ENCODE data around the gene IGF2BP3. TPM values are rescaled to one million over a fixed set of nuclear protein-coding genes. Genes with fewer than 3 reads are reported as not detected.

The IGF2BP3 gene
- total RNA-seq, 4 donors from 2014 or later = 45.8 TPM; not detected in 3

DNA sequence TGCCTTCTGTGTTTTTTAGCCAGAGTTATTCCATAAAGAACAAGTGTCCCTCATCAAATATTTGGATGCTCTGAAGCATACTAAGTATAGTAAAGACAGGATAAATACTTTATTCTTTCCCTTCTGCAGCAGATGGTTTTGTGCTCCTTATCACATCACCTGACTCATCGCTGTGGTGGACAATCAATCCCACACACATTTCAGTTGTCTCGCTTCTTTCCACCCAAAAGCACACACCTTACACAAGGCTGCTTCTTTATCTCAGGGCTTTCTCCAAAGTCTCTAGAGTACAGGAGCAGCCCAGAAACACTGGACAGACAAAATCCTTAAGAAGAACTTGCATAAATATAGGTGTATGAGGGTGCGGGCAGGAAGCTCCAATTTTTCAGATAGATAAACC, 43.4 kb downstream of the IGF2BP3 start:
- DNase-seq = no peak
- intact Hi-C loops (cut with DNase I; ENCODE audit: low total_unique reads) = no loop called here

DNA sequence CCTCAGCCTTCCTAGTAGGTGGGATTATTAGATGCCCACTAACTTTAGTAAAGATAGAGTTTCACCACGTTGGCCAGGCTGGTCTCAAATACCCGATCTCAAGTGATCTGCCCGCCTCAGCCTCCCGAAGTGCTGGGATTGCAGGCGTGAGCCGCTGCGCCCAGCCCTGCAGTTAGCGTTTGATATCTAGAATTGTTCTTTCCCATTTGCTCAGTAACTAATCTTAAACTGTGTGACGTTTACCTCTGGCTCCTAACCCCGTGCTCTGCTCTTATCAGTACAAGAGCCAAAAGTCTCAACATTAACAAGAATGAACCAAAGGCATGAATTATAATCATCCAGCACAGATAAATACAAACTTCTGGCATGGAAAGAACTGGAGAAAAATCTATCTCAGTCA, 47.4 kb downstream of the IGF2BP3 start:
- Histone ChIP-seq H3K27me3 (no peaks in the 10 kb centered on the region), H3K4me1 (no peaks in the 10 kb centered on the region), H3K4me3 (no peak overlapping the region), H3K27ac (no peak overlapping the region), H3K36me3 (no peaks in the 10 kb centered on the region), H3K9me3 (no peaks in the 10 kb centered on the region)
- DNase-seq = no peak
- TF ChIP-seq POLR2A (IDR thresholded peaks at IDR 0.05) = no peak
- TF ChIP-seq, protein P1, sequence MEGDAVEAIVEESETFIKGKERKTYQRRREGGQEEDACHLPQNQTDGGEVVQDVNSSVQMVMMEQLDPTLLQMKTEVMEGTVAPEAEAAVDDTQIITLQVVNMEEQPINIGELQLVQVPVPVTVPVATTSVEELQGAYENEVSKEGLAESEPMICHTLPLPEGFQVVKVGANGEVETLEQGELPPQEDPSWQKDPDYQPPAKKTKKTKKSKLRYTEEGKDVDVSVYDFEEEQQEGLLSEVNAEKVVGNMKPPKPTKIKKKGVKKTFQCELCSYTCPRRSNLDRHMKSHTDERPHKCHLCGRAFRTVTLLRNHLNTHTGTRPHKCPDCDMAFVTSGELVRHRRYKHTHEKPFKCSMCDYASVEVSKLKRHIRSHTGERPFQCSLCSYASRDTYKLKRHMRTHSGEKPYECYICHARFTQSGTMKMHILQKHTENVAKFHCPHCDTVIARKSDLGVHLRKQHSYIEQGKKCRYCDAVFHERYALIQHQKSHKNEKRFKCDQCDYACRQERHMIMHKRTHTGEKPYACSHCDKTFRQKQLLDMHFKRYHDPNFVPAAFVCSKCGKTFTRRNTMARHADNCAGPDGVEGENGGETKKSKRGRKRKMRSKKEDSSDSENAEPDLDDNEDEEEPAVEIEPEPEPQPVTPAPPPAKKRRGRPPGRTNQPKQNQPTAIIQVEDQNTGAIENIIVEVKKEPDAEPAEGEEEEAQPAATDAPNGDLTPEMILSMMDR (IDR thresholded peaks at IDR 0.05) = no peak
- intact Hi-C loops (cut with DNase I; ENCODE audit: low total_unique reads) = no loop called here

More for the DNA sequence above, 43.4 kb downstream of the IGF2BP3 start:
- H3K4me1 ChIP-seq = no peaks in the 10 kb centered on the region
- TF ChIP-seq POLR2A (IDR thresholded peaks at IDR 0.05) = no peak
- TF ChIP-seq, protein P1 (IDR thresholded peaks at IDR 0.05) = no peak
- no peak overlapping the region for H3K27ac ChIP-seq
- no peaks in the 10 kb centered on the region for H3K9me3 ChIP-seq
- no peak overlapping the region for H3K4me3 ChIP-seq
- H3K36me3 ChIP-seq = no peaks in the 10 kb centered on the region
- no peaks in the 10 kb centered on the region for H3K27me3 ChIP-seq

DNA sequence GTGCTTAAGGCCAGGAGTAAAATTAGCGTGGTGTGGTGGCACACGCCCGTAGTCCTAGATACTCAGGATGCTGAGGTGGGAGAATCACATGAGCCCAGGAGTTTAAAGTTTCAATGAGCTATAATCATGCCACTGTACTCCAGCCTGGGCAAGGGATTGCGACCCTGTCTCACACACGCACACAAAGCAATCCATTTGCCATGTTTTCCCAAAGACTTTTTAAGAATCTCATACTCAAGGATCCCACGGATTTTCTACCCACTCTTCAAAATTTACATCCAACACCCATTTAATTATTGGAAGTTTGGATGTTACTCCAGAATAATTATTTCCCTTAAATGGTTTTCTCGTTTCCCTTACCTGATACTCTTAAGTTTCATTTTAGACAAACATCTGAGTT, 47.9 kb downstream of the IGF2BP3 start:
- Histone ChIP-seq H3K36me3 (no peaks in the 10 kb centered on the region), H3K4me3 (no peak overlapping the region), H3K9me3 (no peaks in the 10 kb centered on the region), H3K27me3 (no peaks in the 10 kb centered on the region), H3K27ac (no peak overlapping the region), H3K4me1 (no peaks in the 10 kb centered on the region)
- TF ChIP-seq POLR2A (IDR thresholded peaks at IDR 0.05) = no peak
- TF ChIP-seq, protein P1 (IDR thresholded peaks at IDR 0.05) = no peak
- intact Hi-C loops (cut with DNase I; ENCODE audit: low total_unique reads) = no loop called here
- no peak for DNase-seq

DNA sequence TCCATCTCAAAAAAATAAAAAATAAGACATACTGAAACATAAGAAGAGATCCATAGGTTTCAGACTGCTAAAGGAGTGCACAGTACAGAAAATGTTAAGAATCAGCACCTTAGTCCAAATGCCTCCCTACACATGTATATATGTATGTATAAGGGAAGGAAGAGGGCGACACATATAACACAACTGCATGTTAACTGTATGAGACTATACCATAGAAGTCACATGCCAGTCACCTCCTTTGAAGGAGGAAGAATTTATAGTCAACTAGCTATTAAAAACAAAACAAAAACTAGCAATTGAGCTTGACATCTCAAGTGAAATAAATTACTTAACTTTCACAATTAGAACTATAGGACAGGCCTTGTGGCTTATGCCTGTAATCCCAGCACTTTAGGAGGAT, 50.4 kb downstream of the IGF2BP3 start:
- H3K27me3 ChIP-seq = no peaks in the 10 kb centered on the region
- no peaks in the 10 kb centered on the region for H3K9me3 ChIP-seq
- H3K4me3 ChIP-seq = no peak overlapping the region
- H3K4me1 ChIP-seq = no peaks in the 10 kb centered on the region
- DNase-seq = no peak
- no peak for TF ChIP-seq POLR2A (IDR thresholded peaks at IDR 0.05)
- TF ChIP-seq, protein P1 (IDR thresholded peaks at IDR 0.05) = no peak
- no peaks in the 10 kb centered on the region for H3K36me3 ChIP-seq
- H3K27ac ChIP-seq = no peak overlapping the region
- intact Hi-C loops (cut with DNase I; ENCODE audit: low total_unique reads) = no loop called here

DNA sequence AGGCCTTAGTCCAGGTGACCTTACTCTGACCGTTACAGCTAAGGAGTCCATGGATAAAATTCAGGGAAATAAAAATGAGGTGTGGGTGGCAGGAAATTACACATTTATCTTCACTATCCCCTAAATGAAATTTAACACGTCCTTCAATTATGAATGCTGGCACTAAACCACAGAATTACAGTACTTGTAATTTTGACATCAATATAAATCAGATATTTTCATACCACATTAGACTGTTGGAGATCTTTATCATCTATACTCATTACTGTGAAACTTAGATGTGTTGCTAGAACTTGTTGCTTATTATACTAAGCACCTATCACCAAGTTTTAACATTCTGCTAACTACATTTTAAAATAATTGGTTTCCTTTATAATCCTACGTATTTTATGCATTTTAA, 51.1 kb downstream of the IGF2BP3 start:
- Histone ChIP-seq H3K4me3 (no peak overlapping the region), H3K4me1 (no peaks in the 10 kb centered on the region), H3K27ac (no peak overlapping the region), H3K36me3 (no peaks in the 10 kb centered on the region), H3K27me3 (no peaks in the 10 kb centered on the region), H3K9me3 (no peaks in the 10 kb centered on the region)
- intact Hi-C loops (cut with DNase I; ENCODE audit: low total_unique reads) = no loop called here
- TF ChIP-seq, protein P1 (IDR thresholded peaks at IDR 0.05) = no peak
- TF ChIP-seq POLR2A (IDR thresholded peaks at IDR 0.05) = no peak
- DNase-seq = no peak
